HG03045 (cell line): ENCODE measurements around the gene SEMA6B.

Experiments used
- ATAC-seq: cut with Tn5 transposase; IDR thresholded peaks from one replicate; pipeline ENCODE4 v1.9.1; 2021; ENCODE audit warnings: mild to moderate bottlenecking, moderate library complexity; ENCODE audit not compliant: unreplicated experiment

Gene SEMA6B

GRCh38 chr19:4510435-4511255, 48.8 kb downstream of the SEMA6B start:
- ATAC-seq = no peak

- no peak for ATAC-seq
Measured at GRCh38 chr19:4508698-4509097, 50.8 kb downstream of the SEMA6B start.

- ATAC-seq = no peak
Measured at GRCh38 chr19:4507804-4508203, 51.7 kb downstream of the SEMA6B start.

GRCh38 chr19:4507150-4507452, 52.4 kb downstream of the SEMA6B start:
- ATAC-seq = no peak

- ATAC-seq = no peak
Measured at GRCh38 chr19:4506449-4507149, 52.9 kb downstream of the SEMA6B start.

- ATAC-seq = no peak
Measured at GRCh38 chr19:4505570-4506448, 53.7 kb downstream of the SEMA6B start.

- ATAC-seq = no peak
Measured at GRCh38 chr19:4504891-4505569, 54.5 kb downstream of the SEMA6B start.

- no peak for ATAC-seq
Measured at GRCh38 chr19:4504297-4504701, 55.2 kb downstream of the SEMA6B start.

- no peak for ATAC-seq
Measured at GRCh38 chr19:4503825-4504170, 55.7 kb downstream of the SEMA6B start.

GRCh38 chr19:4503132-4503824, 56.2 kb downstream of the SEMA6B start:
- ATAC-seq = no peak

- no peak for ATAC-seq
Measured at GRCh38 chr19:4502282-4503131, 57.0 kb downstream of the SEMA6B start.

GRCh38 chr19:4501691-4502090, 57.8 kb downstream of the SEMA6B start:
- ATAC-seq = no peak

- no peak for ATAC-seq
Measured at GRCh38 chr19:4500841-4501591, 58.5 kb downstream of the SEMA6B start.

GRCh38 chr19:4499855-4500254, 59.6 kb downstream of the SEMA6B start:
- no peak for ATAC-seq

GRCh38 chr19:4499318-4499717, 60.2 kb downstream of the SEMA6B start:
- no peak for ATAC-seq

- ATAC-seq = no peak
Measured at GRCh38 chr19:4498694-4499093, 60.8 kb downstream of the SEMA6B start.

- ATAC-seq = no peak
Measured at GRCh38 chr19:4497770-4498389, 61.6 kb downstream of the SEMA6B start.

- no peak for ATAC-seq
Measured at GRCh38 chr19:4496304-4496703, 63.2 kb downstream of the SEMA6B start.
